ENCODE results near the gene USP36. TPM values are rescaled to one million over a fixed set of nuclear protein-coding genes. Genes with fewer than 3 reads are reported as not detected.

USP36 gene
- total and polyA plus RNA-seq, 9 of the 15 experiments (the other 6 are each of a cell fraction or from before 2014, with no cell fraction given) = 6.4 to 72.8 (median 22.5) TPM

GRCh38 chr17:78817123-78817522 is 23.5 kb downstream of the USP36 start:
- ATAC-seq (no peak), DNase-seq (ENCODE audit: extremely low read depth in 1 of 4, low spot score in 3 of 4) (no peak), FAIRE-seq (no peak)
- Histone ChIP-seq H3K9ac (ENCODE audit: insufficient read depth in 1 of 2, low read depth in 2 of 2, low read length in 2 of 2) (no peak overlapping the region), H3K79me2 (ENCODE audit: control insufficient read depth, insufficient read depth, low read length) (no peaks in the 10 kb centered on the region; the same call in 2 of the 3 replicates), H3K27ac (ENCODE audit: extremely low read depth, low read depth, low read length) (no peak overlapping the region; the same call in 2 of the 3 replicates), H3K4me2 (ENCODE audit: insufficient read depth, low read length) (no peak overlapping the region), H3K4me3 (no peak overlapping the region), H4K20me1 (replicated peaks; ENCODE audit: control insufficient read depth, insufficient read depth, low read length) (no peaks in the 10 kb centered on the region; the same call in 1 of the 2 replicates), H3K27me3 (ENCODE audit: control insufficient read depth in 2 of 2, insufficient read depth in 2 of 2, low read length in 2 of 2) (no peaks in the 10 kb centered on the region), H3K9me1 (ENCODE audit: control insufficient read depth, insufficient read depth, low read length) (no peaks in the 10 kb centered on the region), H2AFZ (ENCODE audit: low read depth, low read length) (no peak overlapping the region), H3K4me1 (replicated peaks in 1 of 2; ENCODE audit: control insufficient read depth in 2 of 2, insufficient read depth in 2 of 2, low read length in 2 of 2) (peaks cover 4 to 5% of the 10 kb centered on the region in 2 experiments; a peak in 4 of 5 replicates), H3K9me3 (replicated peaks; ENCODE audit: control insufficient read depth, insufficient read depth, low read depth, low read length) (no peaks in the 10 kb centered on the region), H3K36me3 (ENCODE audit: control insufficient read depth, insufficient read depth, low read length) (peaks cover 90% of the 10 kb centered on the region)
- in situ Hi-C loops (cut with MboI) (no loop called here), intact Hi-C loops (cut with micrococcal nuclease) (no loop called here)
- CTCF ChIA-PET (ENCODE audit: low intra/inter-chr PET ratio) = no interaction called here
- POLR2A ChIA-PET = no interaction called here
- WGBS (ENCODE audit: insufficient coverage, low coverage, missing lambda C conversion rate) = 95% methylated on average over 6 of the region's 6 CpGs
- no TSS peak for BruUV-seq (replicated peaks)
- TF ChIP-seq DACH1 (IDR thresholded peaks at IDR 0.05; ENCODE audit: partially characterized antibody) (no peak), MAFF (IDR thresholded peaks at IDR 0.05; ENCODE audit: low read length) (peak; percentile 12; the same call in 1 of the 2 replicates), GATAD2B (IDR thresholded peaks at IDR 0.05; ENCODE audit: borderline replicate concordance) (no peak), KAT2B (IDR thresholded peaks at IDR 0.05; ENCODE audit: low read depth, low read length) (no peak), TRIM25 (IDR thresholded peaks at IDR 0.05; ENCODE audit: borderline replicate concordance) (no peak), ARHGAP35 (IDR thresholded peaks at IDR 0.05; ENCODE audit: partially characterized antibody) (no peak), BACH1 (tag; IDR thresholded peaks at IDR 0.05) (no peak), CEBPB (tag; IDR thresholded peaks at IDR 0.05) (no peak), CXXC5 (CRISPR knock-in tag; IDR thresholded peaks at IDR 0.05) (no peak), MAFK (IDR thresholded peaks at IDR 0.05; ENCODE audit: low read length) (peak; percentile 60), ZNF316 (IDR thresholded peaks at IDR 0.05) (peak; percentile 60; the same call in 1 of the 2 replicates), PTTG1 (tag; IDR thresholded peaks at IDR 0.05; ENCODE audit: low read depth) (no peak), C11orf30 (IDR thresholded peaks at IDR 0.05; ENCODE audit: low read depth) (peak; percentile 35)
- TF ChIP-seq, protein P1, sequence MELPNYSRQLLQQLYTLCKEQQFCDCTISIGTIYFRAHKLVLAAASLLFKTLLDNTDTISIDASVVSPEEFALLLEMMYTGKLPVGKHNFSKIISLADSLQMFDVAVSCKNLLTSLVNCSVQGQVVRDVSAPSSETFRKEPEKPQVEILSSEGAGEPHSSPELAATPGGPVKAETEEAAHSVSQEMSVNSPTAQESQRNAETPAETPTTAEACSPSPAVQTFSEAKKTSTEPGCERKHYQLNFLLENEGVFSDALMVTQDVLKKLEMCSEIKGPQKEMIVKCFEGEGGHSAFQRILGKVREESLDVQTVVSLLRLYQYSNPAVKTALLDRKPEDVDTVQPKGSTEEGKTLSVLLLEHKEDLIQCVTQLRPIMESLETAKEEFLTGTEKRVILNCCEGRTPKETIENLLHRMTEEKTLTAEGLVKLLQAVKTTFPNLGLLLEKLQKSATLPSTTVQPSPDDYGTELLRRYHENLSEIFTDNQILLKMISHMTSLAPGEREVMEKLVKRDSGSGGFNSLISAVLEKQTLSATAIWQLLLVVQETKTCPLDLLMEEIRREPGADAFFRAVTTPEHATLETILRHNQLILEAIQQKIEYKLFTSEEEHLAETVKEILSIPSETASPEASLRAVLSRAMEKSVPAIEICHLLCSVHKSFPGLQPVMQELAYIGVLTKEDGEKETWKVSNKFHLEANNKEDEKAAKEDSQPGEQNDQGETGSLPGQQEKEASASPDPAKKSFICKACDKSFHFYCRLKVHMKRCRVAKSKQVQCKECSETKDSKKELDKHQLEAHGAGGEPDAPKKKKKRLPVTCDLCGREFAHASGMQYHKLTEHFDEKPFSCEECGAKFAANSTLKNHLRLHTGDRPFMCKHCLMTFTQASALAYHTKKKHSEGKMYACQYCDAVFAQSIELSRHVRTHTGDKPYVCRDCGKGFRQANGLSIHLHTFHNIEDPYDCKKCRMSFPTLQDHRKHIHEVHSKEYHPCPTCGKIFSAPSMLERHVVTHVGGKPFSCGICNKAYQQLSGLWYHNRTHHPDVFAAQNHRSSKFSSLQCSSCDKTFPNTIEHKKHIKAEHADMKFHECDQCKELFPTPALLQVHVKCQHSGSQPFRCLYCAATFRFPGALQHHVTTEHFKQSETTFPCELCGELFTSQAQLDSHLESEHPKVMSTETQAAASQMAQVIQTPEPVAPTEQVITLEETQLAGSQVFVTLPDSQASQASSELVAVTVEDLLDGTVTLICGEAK (IDR thresholded peaks at IDR 0.05) = no peak
- TF ChIP-seq, protein P1 (CRISPR knock-in tag; IDR thresholded peaks at IDR 0.05) = no peak

All from K562 (cell line).